ENCODE results near the gene SYTL3.

GRCh38 chr6:158772172-158772571, 122.3 kb downstream of the SYTL3 start:
- TF ChIP-seq CTCF (IDR thresholded peaks at IDR 0.05) (no peak), EP300 (IDR thresholded peaks at IDR 0.05) (no peak), POLR2A (IDR thresholded peaks at IDR 0.05) (no peak), POLR2AphosphoS5 (IDR thresholded peaks at IDR 0.05) (no peak)
